Limb (tissue), 2 donors: Measurements from ENCODE around the gene NCEH1.

Source experiments
- DNase-seq, 2 donors: peaks; one replicate each; pipeline ENCODE4 v3.0.0-alpha.2; 2016; ENCODE audit errors: extremely low spot score in 2 of 2

The NCEH1 gene

DNA sequence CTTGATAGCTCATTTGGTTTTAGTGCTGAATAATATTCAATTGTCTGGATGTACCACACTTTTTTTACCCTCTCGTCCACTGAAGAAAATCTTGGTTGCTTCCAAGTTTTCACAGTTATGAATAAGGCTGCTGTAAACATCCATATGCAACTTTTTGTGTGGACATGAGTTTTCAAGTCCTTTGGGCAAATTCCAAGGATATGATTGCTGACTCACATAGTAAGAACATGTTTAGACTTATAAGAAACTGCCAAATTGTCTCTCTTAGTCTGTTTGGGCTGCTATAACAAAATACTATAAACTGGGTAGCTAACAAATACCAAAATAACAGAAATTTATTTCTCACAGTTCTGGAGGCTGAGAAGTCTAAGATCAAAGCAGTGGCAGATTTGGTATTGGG, 128.2 kb downstream of the NCEH1 start:
- DNase-seq = no peak

DNA sequence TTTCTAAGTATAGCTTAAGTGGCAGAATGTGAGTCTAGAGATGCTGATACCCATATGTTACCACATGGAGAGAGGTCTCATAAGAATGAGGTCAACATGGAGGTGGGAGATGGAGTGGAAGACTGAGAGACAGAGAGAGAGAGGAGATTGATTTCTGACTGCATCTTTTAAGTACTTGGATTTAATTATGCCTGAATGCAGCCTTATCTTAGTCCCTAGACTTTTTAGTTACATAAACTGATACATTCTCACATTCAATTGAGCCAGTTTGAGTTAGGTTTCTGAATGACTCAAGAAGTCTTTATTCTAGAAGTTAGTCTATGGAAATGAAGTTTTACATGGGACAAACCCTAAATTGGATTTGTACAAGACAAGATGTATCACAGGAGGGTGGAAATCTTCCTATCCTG, 129.1 kb downstream of the NCEH1 start:
- DNase-seq = no peak

DNA sequence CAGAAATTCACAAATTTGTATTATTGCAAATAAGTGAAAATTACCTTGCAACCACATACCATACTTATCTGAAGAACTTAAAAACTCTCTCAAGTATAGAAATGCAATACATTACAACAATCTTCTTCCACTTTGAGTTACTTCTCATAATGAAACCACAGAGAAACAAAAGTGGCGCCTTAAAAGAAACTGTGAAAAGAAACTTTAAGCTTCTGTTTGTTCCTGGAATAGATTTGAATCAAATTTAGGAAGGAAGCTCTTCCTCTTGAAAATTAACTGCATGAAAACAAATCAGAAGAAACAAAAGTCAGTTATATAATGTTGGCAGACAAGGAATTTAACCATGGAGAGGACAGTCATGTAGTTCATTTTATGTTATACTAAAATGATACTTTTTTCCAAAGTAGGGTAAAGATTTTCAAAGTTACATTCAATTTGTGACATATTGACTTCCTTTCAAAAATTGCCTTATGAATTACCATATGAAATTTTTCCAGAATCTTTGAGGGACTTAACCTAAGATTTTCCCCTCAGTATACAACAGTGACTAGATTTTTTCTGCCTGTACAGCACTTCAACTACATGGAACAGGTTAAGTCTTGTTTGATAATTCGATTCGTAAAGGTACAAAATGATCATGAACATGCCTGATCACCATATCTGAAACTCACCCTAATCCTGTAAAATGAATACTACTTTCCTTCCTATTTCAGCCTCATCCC, 130.0 kb downstream of the NCEH1 start:
- no peak for DNase-seq
